Psoas muscle (tissue), 8 donors: ENCODE results near the gene CAMK1D. TPM values are rescaled to one million over a fixed set of nuclear protein-coding genes. Genes with fewer than 3 reads are reported as not detected.
"Not testable (repeated sequence)": the region's sequence is repeated elsewhere in the genome, so short reads cannot be mapped to it uniquely, and the experiment has no call there.

ENCODE experiments used
- ATAC-seq, 4 donors: fragments of 200-7000 bp; cut with Tn5 transposase; one replicate each; pipeline ENCODE4 v1.9.1; 2020; ENCODE audit warnings: moderate library complexity in 3 of 4, mild to moderate bottlenecking in 2 of 4
- DNase-seq, 2 donors: peaks; one replicate each; pipeline ENCODE4 v3.0.0-alpha.2; 2020
- H3K27ac ChIP-seq: fragments of 200-600 bp; one replicate; pipeline ENCODE4 v1.8.0; 2022
- H3K27me3 ChIP-seq, 3 donors: fragments of 200-600 bp in 1 of 3; one replicate each; pipeline versions ENCODE4 v1.6.1 to v1.8.0; 2013 to 2022; ENCODE audit warnings: low read length in 2 of 3, mild to moderate bottlenecking in 2 of 3, moderate library complexity in 1 of 3; ENCODE audit not compliant: insufficient read depth in 3 of 3
- H3K36me3 ChIP-seq, 2 donors: fragments of 200-600 bp in 1 of 2; one replicate each; pipeline versions ENCODE4 v1.6.1 to v1.8.0; 2013 to 2022; ENCODE audit warnings: low read depth in 1 of 2, mild to moderate bottlenecking in 1 of 2, moderate library complexity in 1 of 2; ENCODE audit not compliant: insufficient read depth in 1 of 2
- H3K4me1 ChIP-seq: fragments of 200-600 bp; one replicate; pipeline ENCODE4 v1.8.0; 2022
- H3K4me3 ChIP-seq: fragments of 200-600 bp; one replicate; pipeline ENCODE4 v1.8.0; 2022; ENCODE audit warnings: mild to moderate bottlenecking
- H3K9me3 ChIP-seq: fragments of 200-600 bp; one replicate; pipeline ENCODE4 v1.8.0; 2022
- WGBS, 3 donors: extraction: QIAGEN DNeasy Blood & Tissue Kit; methylation state at CpG; one replicate each; pipeline versions ENCODE4 v1.1.6 to v1.1.7; 2013; 5-methylcytosine and 5-hydroxymethylcytosine counted together
- intact Hi-C, 2 donors: fragments of 100-400 bp; cut with DNase I; formaldehyde crosslinking; loops; one replicate each; pipeline versions ENCODE4 v1.11.0 to v1.14.2; 2022
- polyA plus RNA-seq, 3 donors: library from polyadenylated mRNA; stranded (reverse); fragments of 200-250 nt; gene quantifications; one replicate each; pipeline ENCODE4 v1.2.3, GENCODE V29; 2013
- total RNA-seq, 4 donors: library from RNA; stranded (reverse); fragmentation: NEBNext Ultra II Directional in 2 of 4; extraction: Animal tissue kit (Norgen Biotek cat#: 25700) in 2 of 4; gene quantifications; one replicate each; pipeline versions ENCODE4 v1.2.1 to v1.2.4, GENCODE V29; 2021 to 2023
- TF ChIP-seq, protein P1 (sequence below): fragments of 200-600 bp; IDR thresholded peaks from one replicate; pipeline ENCODE4 v1.8.0; 2022; ENCODE audit warnings: antibody characterized with exemption
- donor health status: healthy with polysubstance abuse.
- donor health status: DM: no; HTN: no; CAD: no; lungs with moderate emphysema.
- donor health status: Bipolar disorder and iron deficiency.
- donor health status: healthy.
- donor health status: DM: yes; HTN: yes; CAD: no.
- donor health status: DM: no; HTN: no; CAD: no.
- donor health status: DM: no; HTN: no; CAD: no.
- donor health status: DM: yes; HTN: yes; CAD: no.

Gene CAMK1D
- total and polyA plus RNA-seq, 7 donors, result 0.39 to 1.8 (median 0.53) TPM

DNA sequence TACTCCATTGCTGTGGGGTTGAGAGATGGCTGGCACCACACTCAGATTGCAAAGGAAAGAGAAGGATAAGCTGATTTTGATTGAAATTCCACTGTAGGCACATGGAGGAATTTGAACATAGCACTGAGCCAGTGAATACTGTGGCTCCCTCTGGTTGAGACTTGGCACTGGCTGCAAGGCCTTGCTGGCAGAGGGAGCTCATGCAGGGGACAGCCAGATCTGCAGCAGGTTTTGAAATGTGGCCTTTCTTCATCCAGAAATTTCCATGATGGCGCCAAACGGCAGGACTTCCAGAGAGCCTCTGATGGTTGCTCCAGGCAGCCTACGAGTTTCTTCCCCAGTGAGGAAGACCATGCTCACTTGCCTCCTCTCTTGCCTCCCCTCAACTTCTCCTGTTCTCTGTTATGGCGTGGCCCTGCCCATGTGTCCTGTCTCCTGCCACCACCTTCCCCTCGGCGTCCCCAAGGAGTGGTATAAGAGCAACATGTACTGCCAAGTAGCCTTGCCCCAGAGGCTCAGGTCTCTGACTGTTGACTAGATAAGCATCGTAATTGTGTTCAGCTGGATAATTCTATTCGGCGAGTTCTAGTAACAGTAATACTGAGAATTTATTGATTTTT is 386.6 kb downstream of the CAMK1D start:
- DNase-seq, result peak; percentile 43 to 67
- H3K27me3 ChIP-seq, result no peaks in the 10 kb centered on the region
- H3K36me3 ChIP-seq, result no peaks in the 10 kb centered on the region
- no peak overlapping the region for H3K27ac ChIP-seq
- TF ChIP-seq, protein P1, sequence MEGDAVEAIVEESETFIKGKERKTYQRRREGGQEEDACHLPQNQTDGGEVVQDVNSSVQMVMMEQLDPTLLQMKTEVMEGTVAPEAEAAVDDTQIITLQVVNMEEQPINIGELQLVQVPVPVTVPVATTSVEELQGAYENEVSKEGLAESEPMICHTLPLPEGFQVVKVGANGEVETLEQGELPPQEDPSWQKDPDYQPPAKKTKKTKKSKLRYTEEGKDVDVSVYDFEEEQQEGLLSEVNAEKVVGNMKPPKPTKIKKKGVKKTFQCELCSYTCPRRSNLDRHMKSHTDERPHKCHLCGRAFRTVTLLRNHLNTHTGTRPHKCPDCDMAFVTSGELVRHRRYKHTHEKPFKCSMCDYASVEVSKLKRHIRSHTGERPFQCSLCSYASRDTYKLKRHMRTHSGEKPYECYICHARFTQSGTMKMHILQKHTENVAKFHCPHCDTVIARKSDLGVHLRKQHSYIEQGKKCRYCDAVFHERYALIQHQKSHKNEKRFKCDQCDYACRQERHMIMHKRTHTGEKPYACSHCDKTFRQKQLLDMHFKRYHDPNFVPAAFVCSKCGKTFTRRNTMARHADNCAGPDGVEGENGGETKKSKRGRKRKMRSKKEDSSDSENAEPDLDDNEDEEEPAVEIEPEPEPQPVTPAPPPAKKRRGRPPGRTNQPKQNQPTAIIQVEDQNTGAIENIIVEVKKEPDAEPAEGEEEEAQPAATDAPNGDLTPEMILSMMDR, result no peak
- intact Hi-C loops, result no loop called here
- no peak overlapping the region for H3K4me3 ChIP-seq
- no peaks in the 10 kb centered on the region for H3K9me3 ChIP-seq
- WGBS, 3 donors, result 30 to 52% (median 33%) methylated on average over 9 of the region's 9 CpGs
- peak in 3 of 4 donors; percentile 61 to 93 (median 89) for ATAC-seq
- no peaks in the 10 kb centered on the region for H3K4me1 ChIP-seq

DNA sequence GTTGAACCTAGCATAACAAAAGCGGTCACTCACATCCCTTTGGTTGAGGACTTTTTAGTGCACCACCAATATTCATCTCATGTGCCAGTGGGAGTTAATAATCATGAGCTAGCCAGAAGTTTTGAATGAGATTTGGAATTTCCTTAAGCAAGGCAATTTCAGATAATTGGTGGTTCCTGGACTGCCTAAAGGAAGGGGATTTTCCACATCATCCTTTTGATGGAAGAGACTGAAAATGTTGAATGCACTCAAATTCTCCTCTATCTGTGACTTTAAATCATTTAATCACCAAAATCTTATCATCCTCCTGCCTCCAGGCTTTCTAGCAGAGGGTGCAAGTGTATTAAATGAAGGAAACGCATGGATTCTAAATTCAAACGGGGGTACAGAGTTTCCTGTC is 391.5 kb downstream of the CAMK1D start:
- DNase-seq (no peak), ATAC-seq (no peak)
- no peak overlapping the region for H3K4me3 ChIP-seq
- no peaks in the 10 kb centered on the region for H3K27me3 ChIP-seq
- TF ChIP-seq, protein P1, result no peak
- H3K36me3 ChIP-seq, result no peaks in the 10 kb centered on the region
- H3K4me1 ChIP-seq, result no peaks in the 10 kb centered on the region
- 57 to 62% (median 61%) methylated on average over 3 of the region's 3 CpGs for WGBS, 3 donors
- no peaks in the 10 kb centered on the region for H3K9me3 ChIP-seq
- intact Hi-C loops, result no loop called here
- H3K27ac ChIP-seq, result no peak overlapping the region

DNA sequence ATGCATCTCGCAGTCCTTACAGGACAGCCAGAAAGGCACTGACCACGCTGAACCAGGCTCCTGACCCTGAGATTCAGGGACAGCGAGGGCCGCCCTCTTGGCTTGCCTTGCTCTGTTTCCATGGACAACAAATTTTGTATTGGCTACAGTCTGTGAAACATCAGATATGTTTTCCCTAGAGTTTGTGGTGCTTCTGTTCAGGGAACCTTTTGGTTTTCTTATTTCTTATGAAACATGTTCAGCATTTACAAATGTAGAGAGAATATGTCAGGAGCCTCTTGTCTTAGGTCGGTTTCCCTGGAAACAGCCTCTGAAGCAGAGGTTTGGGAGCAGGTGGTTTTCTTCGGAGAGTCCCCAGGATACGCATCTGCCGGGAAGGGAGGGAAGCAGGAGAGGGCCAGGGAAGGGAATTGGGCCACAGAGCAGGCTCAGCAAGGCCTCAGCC is 392.0 kb downstream of the CAMK1D start:
- no peaks in the 10 kb centered on the region for H3K9me3 ChIP-seq
- TF ChIP-seq, protein P1, result no peak
- DNase-seq (peak; percentile 52 to 66), ATAC-seq (peak in 1 of 4 donors; percentile 56)
- H3K36me3 ChIP-seq, result no peaks in the 10 kb centered on the region
- no peaks in the 10 kb centered on the region for H3K27me3 ChIP-seq
- H3K27ac ChIP-seq, result no peak overlapping the region
- 28 to 36% (median 35%) methylated on average over 8 of the region's 8 CpGs for WGBS, 3 donors
- no peaks in the 10 kb centered on the region for H3K4me1 ChIP-seq
- no peak overlapping the region for H3K4me3 ChIP-seq
- intact Hi-C loops, result no loop called here

DNA sequence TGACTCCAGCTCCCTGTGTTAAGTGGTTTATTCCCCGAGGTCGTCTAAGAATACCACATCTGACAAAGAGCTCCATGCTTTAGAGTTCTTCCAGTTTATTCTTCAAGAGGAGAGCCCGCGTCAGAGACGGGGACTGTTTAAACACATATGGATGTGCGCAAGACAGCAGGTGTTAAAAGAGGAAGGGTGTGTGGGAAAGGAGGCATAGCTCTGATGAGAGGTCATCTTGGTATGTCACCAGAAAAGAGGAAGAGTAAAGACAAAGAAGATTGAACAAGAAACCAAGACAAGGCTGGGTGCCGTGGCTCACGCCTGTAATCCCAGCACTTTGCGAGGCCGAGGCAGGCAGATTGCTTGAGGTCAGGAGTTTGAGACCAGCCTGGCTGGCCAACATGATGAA is 393.4 kb downstream of the CAMK1D start:
- Histone ChIP-seq H3K27me3 (no peaks in the 10 kb centered on the region), H3K4me1 (no peaks in the 10 kb centered on the region), H3K9me3 (no peaks in the 10 kb centered on the region), H3K4me3 (no peak overlapping the region), H3K36me3 (no peaks in the 10 kb centered on the region), H3K27ac (no peak overlapping the region)
- intact Hi-C loops, result no loop called here
- TF ChIP-seq, protein P1, result no peak
- DNase-seq (no peak), ATAC-seq (no peak)
- 90 to 94% (median 93%) methylated on average over 10 of the region's 10 CpGs for WGBS, 3 donors

DNA sequence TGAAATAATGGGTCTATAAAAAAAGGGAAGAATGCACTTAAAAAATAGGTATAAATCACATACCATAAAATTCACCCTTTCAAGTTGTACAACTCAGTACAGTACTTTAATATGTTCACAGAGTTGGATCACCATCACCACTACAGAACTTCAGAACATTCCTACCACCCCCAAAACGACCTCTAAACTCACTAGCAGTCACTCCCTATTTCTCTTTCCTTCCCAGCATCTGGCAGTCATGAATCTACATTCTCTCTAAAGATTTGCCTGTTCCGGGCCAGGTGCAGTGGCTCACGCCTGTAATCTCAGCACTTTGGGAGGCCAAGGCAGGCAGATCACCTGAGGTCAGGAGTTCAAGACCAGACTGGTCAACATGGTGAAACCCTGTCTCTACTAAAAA is 394.1 kb downstream of the CAMK1D start:
- H3K4me1 ChIP-seq, DNase-seq, H3K27ac ChIP-seq, H3K27me3 ChIP-seq, H3K9me3 ChIP-seq, ATAC-seq, H3K36me3 ChIP-seq, intact Hi-C loops, H3K4me3 ChIP-seq: not testable (repeated sequence)
- WGBS, 3 donors, result 66 to 72% (median 67%) methylated on average over 3 of the region's 3 CpGs
